K562 (cell line): ENCODE measurements around the gene NFYC. TPM values are rescaled to one million over a fixed set of nuclear protein-coding genes. Genes with fewer than 3 reads are reported as not detected.
A peak's percentile ranks its signal among the peaks of the same experiment; 100 is the strongest.

Experiments
- ATAC-seq: fragments of 200-7000 bp; cut with Tn5 transposase; 3 replicates; pipeline ENCODE4 v1.9.1; 2020; ENCODE audit warnings: moderate library complexity
- BruUV-seq: library from RNA; stranded (reverse); fragments of 400-500 nt; replicated peaks from 2 replicates; lab custom pipeline; 2021; lab: Mats Ljungman, UMichigan
- CTCF ChIA-PET: fragments of 300-600 bp; formaldehyde crosslinking; extraction: SDS; loops from one replicate; lab custom pipeline; 2021; ENCODE audit warnings: low intra/inter-chr PET ratio; lab: Yijun Ruan, JAX
- POLR2A ChIA-PET: fragments of 300-600, 350-650 bp; sonication (Branson Sonifier 250); formaldehyde crosslinking; extraction: SDS; loops from one replicate; lab custom pipeline; 2021; ENCODE audit warnings: antibody characterized with exemption, inconsistent platforms; lab: Yijun Ruan, JAX
- DNase-seq, 4 experiments: peaks; one replicate each; pipeline versions ENCODE4 v3.0.0 to v3.0.0-alpha.2; 2011 to 2018; ENCODE audit warnings: low spot score in 3 of 4, mixed read lengths in 3 of 4; ENCODE audit errors: extremely low read depth in 1 of 4
- FAIRE-seq: peaks from 2 replicates; lab custom pipeline; 2011; peaks lifted over from hg19 to GRCh38; lab: Jason Lieb, UNC
- H2AFZ ChIP-seq: 2 replicates; pipeline ENCODE4 v1.6.0; 2011; ENCODE audit warnings: low read depth, low read length, control low read depth, inconsistent platforms
- H3K27ac ChIP-seq: fragments of 200-600 bp; 3 replicates; pipeline ENCODE4 v1.8.0; 2011; ENCODE audit warnings: low read depth, mild to moderate bottlenecking, control low read depth, inconsistent platforms, low read length, moderate library complexity, mixed read lengths; ENCODE audit errors: extremely low read depth
- H3K27me3 ChIP-seq, 2 experiments: fragments of 300-600 bp in 1 of 2; 2 replicates in 1 of 2; 3 replicates in 1 of 2; pipeline versions ENCODE4 v1.6.0 to v1.8.0; 2011; ENCODE audit warnings: inconsistent platforms in 2 of 2, low read length in 2 of 2, mild to moderate bottlenecking in 1 of 2, mixed read lengths in 1 of 2, moderate library complexity in 1 of 2; ENCODE audit not compliant: control insufficient read depth in 2 of 2, insufficient read depth in 2 of 2
- H3K36me3 ChIP-seq: fragments of 300-600 bp; 3 replicates; pipeline ENCODE4 v1.8.0; 2011; ENCODE audit warnings: mild to moderate bottlenecking, low read length, inconsistent platforms; ENCODE audit not compliant: control insufficient read depth, insufficient read depth
- H3K4me1 ChIP-seq, 2 experiments: fragments of 200-600 bp in 1 of 2; replicated peaks in 1 of 2; 2 replicates in 1 of 2; 3 replicates in 1 of 2; pipeline versions ENCODE4 v1.5.1 to v1.8.0; 2011; ENCODE audit warnings: inconsistent platforms in 2 of 2, low read length in 2 of 2, mild to moderate bottlenecking in 1 of 2, mixed read lengths in 1 of 2, moderate library complexity in 1 of 2; ENCODE audit not compliant: control insufficient read depth in 2 of 2, insufficient read depth in 2 of 2
- H3K4me2 ChIP-seq: 2 replicates; pipeline ENCODE4 v1.6.1; 2011; ENCODE audit warnings: low read length, control low read depth, inconsistent platforms, mixed read lengths; ENCODE audit not compliant: insufficient read depth
- H3K4me3 ChIP-seq: fragments of 200-600 bp; sonication (generic), shearing (Covaris generic); 2 replicates; pipeline ENCODE4 v1.5.1; 2016; ENCODE audit warnings: control low read depth, inconsistent platforms
- H3K79me2 ChIP-seq: fragments of 200-600 bp; 3 replicates; pipeline ENCODE4 v1.8.0; 2011; ENCODE audit warnings: low read length, inconsistent platforms; ENCODE audit not compliant: control insufficient read depth, insufficient read depth
- H3K9ac ChIP-seq, 2 experiments: 2 replicates each; pipeline versions ENCODE4 v1.6.0 to v1.6.1; 2011; ENCODE audit warnings: low read depth in 2 of 2, low read length in 2 of 2, control low read depth in 1 of 2, inconsistent platforms in 1 of 2, mild to moderate bottlenecking in 1 of 2, mixed read lengths in 1 of 2; ENCODE audit not compliant: insufficient read depth in 1 of 2
- H3K9me1 ChIP-seq: one replicate; pipeline ENCODE4 v1.6.0; 2011; ENCODE audit warnings: inconsistent platforms, mild to moderate bottlenecking, low read length, moderate library complexity; ENCODE audit not compliant: control insufficient read depth, insufficient read depth
- H3K9me3 ChIP-seq: replicated peaks from 2 replicates; pipeline ENCODE4 v1.5.1; 2011; ENCODE audit warnings: low read depth, low read length, inconsistent platforms; ENCODE audit not compliant: control insufficient read depth, insufficient read depth
- H4K20me1 ChIP-seq: replicated peaks from 2 replicates; pipeline ENCODE4 v1.6.1; 2011; ENCODE audit warnings: low read length, inconsistent platforms, mixed read lengths; ENCODE audit not compliant: control insufficient read depth, insufficient read depth
- ARHGAP35 ChIP-seq: fragments of 450-650 bp; IDR thresholded peaks from 2 replicates; pipeline ENCODE4 v1.6.1; 2018; ENCODE audit not compliant: partially characterized antibody
- ARID1B ChIP-seq: fragments of 450-650 bp; IDR thresholded peaks from 2 replicates; pipeline ENCODE4 v1.6.1; 2016; ENCODE audit warnings: antibody characterized with exemption, mild to moderate bottlenecking, inconsistent platforms
- CBFA2T2 ChIP-seq: fragments of 450-650 bp; conservative IDR thresholded peaks from 2 replicates; pipeline ENCODE4 v1.6.1; 2017; ENCODE audit warnings: mild to moderate bottlenecking
- CBFA2T3 ChIP-seq: fragments of 450-650 bp; IDR thresholded peaks from 2 replicates; pipeline ENCODE4 v1.6.1; 2017
- CBX3 ChIP-seq, 2 experiments: IDR thresholded peaks; 1 replicate in 1 of 2; 2 replicates in 1 of 2; pipeline ENCODE4 v1.6.1; 2012; ENCODE audit warnings: inconsistent platforms in 2 of 2, low read length in 2 of 2, borderline replicate concordance in 1 of 2, control low read depth in 1 of 2
- KLF16 ChIP-seq: IDR thresholded peaks from 2 replicates; pipeline ENCODE4 v1.6.1; 2016; ENCODE audit warnings: antibody characterized with exemption
- MEF2D ChIP-seq: conservative IDR thresholded peaks from 2 replicates; pipeline ENCODE4 v1.6.1; 2016; ENCODE audit warnings: low read depth, missing genetic modification characterization, missing compliant biosample characterization
- MEIS2 ChIP-seq: fragments of 450-650 bp; IDR thresholded peaks from 2 replicates; pipeline ENCODE4 v1.6.1; 2014; ENCODE audit warnings: mild to moderate bottlenecking; ENCODE audit not compliant: partially characterized antibody
- NFIC ChIP-seq: fragments of 450-650 bp; IDR thresholded peaks from 2 replicates; pipeline ENCODE4 v1.6.1; 2017; ENCODE audit warnings: mild to moderate bottlenecking, inconsistent platforms
- NFIX ChIP-seq: fragments of 250-450 bp; sonication (Bioruptor Pico); IDR thresholded peaks from 2 replicates; pipeline ENCODE4 v1.4.0; 2020; ENCODE audit warnings: low read depth, mild to moderate bottlenecking, moderate library complexity
- POLR2AphosphoS2 ChIP-seq: IDR thresholded peaks from 2 replicates; pipeline ENCODE4 v1.6.1; 2012; ENCODE audit warnings: low read length, improper control_type of control experiment
- PPARD ChIP-seq: fragments of 250-450 bp; sonication (Bioruptor Pico); IDR thresholded peaks from 2 replicates; pipeline ENCODE4 v1.8.0; 2022; ENCODE audit warnings: inconsistent platforms, mild to moderate bottlenecking, moderate library complexity
- RBM25 ChIP-seq: fragments of 200-400 bp; formaldehyde crosslinking; IDR thresholded peaks from 2 replicates; pipeline ENCODE4 v1.6.1; 2018; ENCODE audit warnings: low read length, low read depth, moderate library complexity; ENCODE audit not compliant: severe bottlenecking
- RBM39 ChIP-seq: fragments of 200-400 bp; formaldehyde crosslinking; optimal IDR thresholded peaks from 2 replicates; pipeline ENCODE3; 2018; ENCODE audit warnings: low read depth, low read length
- RERE ChIP-seq: sonication (generic); formaldehyde crosslinking; IDR thresholded peaks from 2 replicates; pipeline ENCODE4 v1.8.0; 2023; ENCODE audit warnings: missing genetic modification reagents, mild to moderate bottlenecking, borderline replicate concordance
- SMAD4 ChIP-seq: fragments of 250-450 bp; sonication (Bioruptor Pico); conservative IDR thresholded peaks from 2 replicates; pipeline ENCODE4 v1.8.0; 2021; ENCODE audit warnings: inconsistent platforms, mild to moderate bottlenecking, moderate library complexity
- TAL1 ChIP-seq: fragments of 450-650 bp; IDR thresholded peaks from 2 replicates; pipeline ENCODE4 v1.6.1; 2016; ENCODE audit warnings: mild to moderate bottlenecking
- WGBS: fragments of 100-300 bp; shearing (Covaris generic); methylation state at CpG from one replicate; pipeline ENCODE4 v1.1.6; 2016; ENCODE audit warnings: low coverage, mixed read lengths; ENCODE audit not compliant: insufficient coverage; ENCODE audit errors: missing lambda C conversion rate; 5-methylcytosine and 5-hydroxymethylcytosine counted together
- in situ Hi-C: fragments of 300-500 bp; cut with MboI; formaldehyde crosslinking; loops from 4 replicates; pipeline ENCODE4 v1.15.0; 2018; ENCODE audit warnings: inconsistent platforms, mixed read lengths
- intact Hi-C: fragments of 100-400 bp; cut with micrococcal nuclease; formaldehyde crosslinking; loops from 2 replicates; pipeline ENCODE4 v1.14.2; 2022
- polyA plus RNA-seq, 8 experiments: library from polyadenylated mRNA; depleted of rRNA in 4 of 8; stranded (reverse) in 5 of 8; unstranded in 3 of 8; fragments of >200 nt; fragmentation: Nextera tagmentation in 2 of 8; fragmentation: Illumina TruSeq in 1 of 8; extraction: Ambion mirVana in 2 of 8; extraction: Trizol in 1 of 8; gene quantifications; 2 replicates each; pipeline versions ENCODE4 v1.2.1 to v1.2.3, GENCODE V29; 2011 to 2014; ENCODE audit warnings: inconsistent platforms in 1 of 8, missing spikeins in 1 of 8
- total RNA-seq, 7 experiments: library from RNA; depleted of rRNA in 6 of 7; stranded (reverse); fragments of >200 nt in 6 of 7; fragmentation: Illumina TruSeq in 2 of 7; extraction: Trizol in 2 of 7; gene quantifications; 2 replicates each; pipeline versions ENCODE4 v1.2.1 to v1.2.3, GENCODE V29; 2011 to 2021; ENCODE audit warnings: low replicate concordance in 1 of 7

NFYC gene
- total and polyA plus RNA-seq, 9 of the 15 experiments (the other 6 are each of a cell fraction or from before 2014, with no cell fraction given): 4.8 to 59.8 (median 41.1) TPM

GRCh38 chr1:40734882-40735628, 43.6 kb downstream of the NFYC start:
- ChIA-PET POLR2A (interaction anchor here (0.8 to 2.5 kb wide), 5 partner anchors 9 to 22 kb away, joined by 3 to 8 read pairs (median 5); no protein-coding TSS in a partner anchor), CTCF (no interaction called here)
- Histone ChIP-seq H3K9me3 (no peaks in the 10 kb centered on the region), H3K36me3 (peaks cover 21% of the 10 kb centered on the region), H3K9me1 (no peaks in the 10 kb centered on the region), H3K27me3 (no peaks in the 10 kb centered on the region), H3K4me3 (no peak overlapping the region), H3K4me1 (peaks cover 3 to 5% of the 10 kb centered on the region in 2 experiments; a peak in 3 of 5 replicates), H4K20me1 (no peaks in the 10 kb centered on the region; the same call in 1 of the 2 replicates), H3K4me2 (no peak overlapping the region), H3K9ac (no peak overlapping the region), H3K27ac (no peak overlapping the region; the same call in 2 of the 3 replicates), H3K79me2 (peaks cover 48% of the 10 kb centered on the region), H2AFZ (no peak overlapping the region)
- intact Hi-C loops (no loop called here), in situ Hi-C loops (no loop called here)
- BruUV-seq: no TSS peak
- DNase-seq (peak in 3 of 4 experiments; percentile 27 to 50 (median 38)), ATAC-seq (peak; percentile 75), FAIRE-seq (peak; percentile 60)
- WGBS: 39% methylated on average over 8 of the region's 8 CpGs
- TF ChIP-seq NFIX (CRISPR knock-in tag) (no peak), TAL1 (peak; percentile 53; the same call in 1 of the 2 replicates), MEF2D (tag) (no peak), CBFA2T2 (0 out of 2 replicates have a peak, but pooled peaks have one; percentile 34), PPARD (CRISPR knock-in tag) (no peak), CBFA2T3 (peak; percentile 63), NFIC (peak; percentile 75), RERE (no peak), CBX3 (IDR thresholded peaks at IDR 0.05; ENCODE audit: borderline replicate concordance in 1 of 2, low read length in 2 of 2) (no peak), POLR2AphosphoS2 (no peak), ARID1B (peak; percentile 34; the same call in 1 of the 2 replicates), RBM39 (no peak), SMAD4 (CRISPR knock-in tag) (no peak), ARHGAP35 (no peak), KLF16 (0 out of 2 replicates have a peak, but pooled peaks have one; percentile 6), MEIS2 (peak; percentile 39), RBM25 (no peak)
